GM12878 (cell line): Measurements from ENCODE around the gene ANK3.

Experiments used
- CBX5 ChIP-seq: sonication (generic); IDR thresholded peaks from 2 replicates; pipeline ENCODE4 v1.6.1; 2016; ENCODE audit warnings: low read depth, moderate library complexity, mild to moderate bottlenecking, inconsistent platforms
- CTCF ChIP-seq, 3 experiments: IDR thresholded peaks in 2 of 3; conservative IDR thresholded peaks in 1 of 3; 2 replicates each; pipeline ENCODE4 v1.5.1; 2011; ENCODE audit warnings: low read depth in 3 of 3, low read length in 3 of 3, mild to moderate bottlenecking in 3 of 3, control low read depth in 2 of 3, moderate library complexity in 2 of 3, inconsistent platforms in 1 of 3, mixed read lengths in 1 of 3; ENCODE audit not compliant: control insufficient read depth in 2 of 3, insufficient read depth in 1 of 3; ENCODE audit errors: extremely low read depth in 1 of 3
- EZH2 ChIP-seq: IDR thresholded peaks from 2 replicates; pipeline ENCODE4 v1.6.1; 2012; ENCODE audit warnings: low read depth, mild to moderate bottlenecking, control low read depth, inconsistent platforms, low read length, borderline replicate concordance; ENCODE audit not compliant: control insufficient read depth
- FOXM1 ChIP-seq: IDR thresholded peaks from 2 replicates; pipeline ENCODE4 v1.6.1; 2012; ENCODE audit warnings: low read depth, mild to moderate bottlenecking, inconsistent platforms, low read length, moderate library complexity
- GABPA ChIP-seq: IDR thresholded peaks from 2 replicates; pipeline ENCODE4 v1.6.1; 2014; ENCODE audit warnings: antibody characterized with exemption, low read depth, mild to moderate bottlenecking, inconsistent platforms
- HDGF ChIP-seq: fragments of 450-650 bp; IDR thresholded peaks from 2 replicates; pipeline ENCODE4 v1.6.1; 2016; ENCODE audit warnings: antibody characterized with exemption
- JUND ChIP-seq: IDR thresholded peaks from 2 replicates; pipeline ENCODE4 v1.6.1; 2012; ENCODE audit warnings: low read depth, mild to moderate bottlenecking, low read length, improper control_type of control experiment, moderate library complexity
- LARP7 ChIP-seq: fragments of 450-650 bp; IDR thresholded peaks from 2 replicates; pipeline ENCODE4 v1.6.1; 2017; ENCODE audit warnings: mild to moderate bottlenecking
- NBN ChIP-seq: fragments of 450-650 bp; IDR thresholded peaks from 2 replicates; pipeline ENCODE4 v1.6.1; 2016
- POLR2A ChIP-seq: IDR thresholded peaks from 2 replicates; pipeline ENCODE4 v1.6.1; 2011; ENCODE audit warnings: low read depth, mild to moderate bottlenecking, low read length
- RFX5 ChIP-seq: IDR thresholded peaks from 2 replicates; pipeline ENCODE4 v1.6.1; 2011; ENCODE audit warnings: low read depth, low read length, improper control_type of control experiment
- ZNF207 ChIP-seq: fragments of 450-650 bp; IDR thresholded peaks from 2 replicates; pipeline ENCODE4 v1.6.1; 2014; ENCODE audit warnings: antibody characterized with exemption, mild to moderate bottlenecking, borderline replicate concordance
- ZNF274 ChIP-seq: IDR thresholded peaks from one replicate; pipeline ENCODE4 v1.8.0; 2011; ENCODE audit not compliant: insufficient read length, insufficient read depth

GRCh38 chr10:60428387-60428737 is 38.7 kb upstream of the ANK3 start:
- no peak for TF ChIP-seq HDGF
- TF ChIP-seq ZNF207 = no peak
- no peak for TF ChIP-seq JUND
- no peak for TF ChIP-seq NBN
- TF ChIP-seq LARP7 = no peak
- TF ChIP-seq CBX5 = no peak
- TF ChIP-seq ZNF274 = no peak
- no peak for TF ChIP-seq CTCF (IDR thresholded peaks at IDR 0.05 in 2 of 3, conservative IDR thresholded peaks at IDR 0.05 in 1 of 3; ENCODE audit: control insufficient read depth in 2 of 3, extremely low read depth in 1 of 3, insufficient read depth in 1 of 3, low read depth in 3 of 3, low read length in 3 of 3)
- TF ChIP-seq POLR2A = no peak
- no peak for TF ChIP-seq EZH2
- TF ChIP-seq FOXM1 = no peak
- TF ChIP-seq GABPA = no peak
- TF ChIP-seq RFX5 = no peak
